CD14-positive monocyte (primary cell): ENCODE results near the gene PSPN. TPM values are rescaled to one million over a fixed set of nuclear protein-coding genes. Genes with fewer than 3 reads are reported as not detected.

Source experiments
- DNase-seq, 3 donors: peaks; one replicate each; pipeline ENCODE4 v3.0.0-alpha.2; 2011 to 2022
- H2AFZ ChIP-seq: 2 replicates; pipeline ENCODE4 v1.6.0; 2012; ENCODE audit warnings: mild to moderate bottlenecking, low read depth, low read length, inconsistent platforms; ENCODE audit not compliant: insufficient read depth, poor library complexity, severe bottlenecking
- H3K27ac ChIP-seq, 2 donors: 1 replicate in 1 of 2; 2 replicates in 1 of 2; pipeline ENCODE4 v1.5.1; 2012 to 2013; ENCODE audit warnings: low read length in 2 of 2, control low read depth in 1 of 2, inconsistent platforms in 1 of 2, low read depth in 1 of 2, mild to moderate bottlenecking in 1 of 2
- H3K27me3 ChIP-seq, 2 donors: one replicate each; pipeline versions ENCODE4 v1.6.0 to v1.6.1; 2011 to 2013; ENCODE audit warnings: low read length in 2 of 2; ENCODE audit not compliant: control insufficient read depth in 2 of 2, insufficient read depth in 2 of 2
- H3K36me3 ChIP-seq, 2 donors: replicated peaks in 1 of 2; 1 replicate in 1 of 2; 2 replicates in 1 of 2; pipeline versions ENCODE4 v1.5.1 to v1.6.1; 2012 to 2013; ENCODE audit warnings: low read length in 2 of 2, control low read depth in 1 of 2, inconsistent platforms in 1 of 2, mild to moderate bottlenecking in 1 of 2; ENCODE audit not compliant: insufficient read depth in 2 of 2, control insufficient read depth in 1 of 2
- H3K4me1 ChIP-seq, 2 donors: 1 replicate in 1 of 2; 2 replicates in 1 of 2; pipeline versions ENCODE4 v1.5.1 to v1.6.1; 2012 to 2013; ENCODE audit warnings: low read length in 2 of 2, control low read depth in 1 of 2, inconsistent platforms in 1 of 2, mild to moderate bottlenecking in 1 of 2, moderate library complexity in 1 of 2; ENCODE audit not compliant: insufficient read depth in 2 of 2, control insufficient read depth in 1 of 2
- H3K4me2 ChIP-seq: replicated peaks from 2 replicates; pipeline ENCODE3; 2012; ENCODE audit warnings: low read length, moderate library complexity, mild to moderate bottlenecking; ENCODE audit not compliant: poor library complexity, severe bottlenecking; ENCODE audit errors: extremely low read depth
- H3K4me3 ChIP-seq, 3 experiments: fragments of 200-600 bp in 1 of 3; sonication (generic) in 1 of 3; replicated peaks in 1 of 3; 1 replicate in 2 of 3; 2 replicates in 1 of 3; pipeline ENCODE4 v1.5.1; 2011 to 2013; ENCODE audit warnings: low read length in 3 of 3, mild to moderate bottlenecking in 3 of 3, control low read depth in 2 of 3, low read depth in 2 of 3, inconsistent platforms in 1 of 3, moderate library complexity in 1 of 3
- H3K79me2 ChIP-seq: 2 replicates; pipeline ENCODE4 v1.6.0; 2012; ENCODE audit warnings: mild to moderate bottlenecking, control low read depth, inconsistent platforms, low read length, moderate library complexity; ENCODE audit not compliant: insufficient read depth
- H3K9ac ChIP-seq: 2 replicates; pipeline ENCODE4 v1.6.0; 2017; ENCODE audit warnings: low read length, mild to moderate bottlenecking; ENCODE audit not compliant: insufficient read depth, poor library complexity, severe bottlenecking
- H3K9me3 ChIP-seq, 2 donors: replicated peaks in 1 of 2; 1 replicate in 1 of 2; 2 replicates in 1 of 2; pipeline versions ENCODE4 v1.5.1 to v1.6.1; 2012 to 2013; ENCODE audit warnings: low read length in 2 of 2, control low read depth in 1 of 2; ENCODE audit not compliant: control insufficient read depth in 1 of 2, insufficient read depth in 1 of 2
- H4K20me1 ChIP-seq: 2 replicates; pipeline ENCODE4 v1.6.0; 2012; ENCODE audit warnings: mild to moderate bottlenecking, low read length, control low read depth, moderate library complexity; ENCODE audit not compliant: insufficient read depth
- H3K27ac Mint-ChIP-seq, 7 donors: one replicate each; pipeline ENCODE4 v1.8.0; 2020; ENCODE audit warnings: mild to moderate bottlenecking in 7 of 7, mixed read lengths in 7 of 7, moderate library complexity in 6 of 7, inconsistent platforms in 2 of 7
- H3K27me3 Mint-ChIP-seq, 3 donors: one replicate each; pipeline ENCODE4 v1.8.0; 2021 to 2022; ENCODE audit warnings: low read depth in 3 of 3, mild to moderate bottlenecking in 3 of 3, mixed read lengths in 3 of 3, moderate library complexity in 3 of 3, inconsistent platforms in 1 of 3
- H3K36me3 Mint-ChIP-seq, 2 donors: one replicate each; pipeline ENCODE4 v1.8.0; 2020; ENCODE audit warnings: mixed read lengths in 2 of 2, inconsistent platforms in 1 of 2, mild to moderate bottlenecking in 1 of 2
- H3K4me1 Mint-ChIP-seq: one replicate; pipeline ENCODE4 v1.8.0; 2020; ENCODE audit warnings: mild to moderate bottlenecking, mixed read lengths
- H3K4me3 Mint-ChIP-seq, 2 donors: one replicate each; pipeline ENCODE4 v1.8.0; 2020; ENCODE audit warnings: mild to moderate bottlenecking in 2 of 2, mixed read lengths in 2 of 2, moderate library complexity in 1 of 2
- H3K9me3 Mint-ChIP-seq, 7 donors: one replicate each; pipeline ENCODE4 v1.8.0; 2020 to 2022; ENCODE audit warnings: mixed read lengths in 7 of 7, mild to moderate bottlenecking in 6 of 7, moderate library complexity in 6 of 7, inconsistent platforms in 2 of 7
- CTCF ChIP-seq: fragments of 200-600 bp; IDR thresholded peaks from one replicate; pipeline ENCODE4 v1.8.0; 2022; ENCODE audit warnings: antibody characterized with exemption, mild to moderate bottlenecking
- WGBS: methylation state at CpG from one replicate; pipeline ENCODE4 v1.1.5; 2013; ENCODE audit warnings: missing lambda C conversion rate; ENCODE audit not compliant: insufficient coverage; 5-methylcytosine and 5-hydroxymethylcytosine counted together
- intact Hi-C, 2 donors: fragments of 100-400 bp; cut with micrococcal nuclease; formaldehyde crosslinking; loops; one replicate each; pipeline versions ENCODE4 v1.15.0 to v1.15.1; 2023
- polyA plus RNA-seq, 3 donors: library from polyadenylated mRNA; depleted of rRNA in 1 of 3; unstranded in 2 of 3; stranded (reverse) in 1 of 3; fragments of 300-500 nt in 2 of 3; fragments of >200 nt in 1 of 3; fragmentation: Illumina TruSeq in 2 of 3; gene quantifications; 1 replicate in 2 of 3; 2 replicates in 1 of 3; pipeline ENCODE4 v1.2.3, GENCODE V29; 2012 to 2021

The PSPN gene
- polyA plus RNA-seq, 3 donors: 0.10 to 0.19 (median 0.13) TPM

GRCh38 chr19:6373096-6373812 lies 2.5 kb downstream of the PSPN start:
- H3K4me1 ChIP-seq: peaks cover 11 to 14% of the 10 kb centered on the region in 2 donors
- H3K9me3 ChIP-seq: no peaks in the 10 kb centered on the region
- H3K27ac ChIP-seq: peak overlapping the region; percentile 86 to 87
- intact Hi-C loops: loop anchor here (2.0 to 10.0 kb wide), 4 partner anchors 20 to 688 kb away; partner anchors contain the start of genes GTF2F1 (in 1 of the 2), HSD11B1L (in 1 of the 2), KHSRP (in 1 of the 2) and MICOS13 (in 1 of the 2)
- H3K27me3 ChIP-seq: no peaks in the 10 kb centered on the region
- Mint-ChIP-seq H3K27me3 (peaks cover 0 to 3% (median 2%) of the 10 kb centered on the region in 3 donors), H3K4me3 (peak overlapping the region; percentile 86 to 90), H3K27ac (peak overlapping the region; percentile 90 to 98 (median 95)), H3K4me1 (peaks cover 12% of the 10 kb centered on the region), H3K36me3 (peaks cover 15 to 31% of the 10 kb centered on the region in 2 donors), H3K9me3 (no peaks in the 10 kb centered on the region)
- H3K79me2 ChIP-seq: no peaks in the 10 kb centered on the region
- DNase-seq: peak; percentile 97 to 99 (median 98)
- H3K9ac ChIP-seq: peak overlapping the region; percentile 87
- H3K4me2 ChIP-seq: peak overlapping the region; percentile 95
- no peaks in the 10 kb centered on the region for H4K20me1 ChIP-seq
- peaks cover 11 to 20% of the 10 kb centered on the region in 2 donors for H3K36me3 ChIP-seq
- under 1% methylated on average over 53 of the region's 53 CpGs for WGBS
- no peak for TF ChIP-seq CTCF
- H3K4me3 ChIP-seq: peak overlapping the region; percentile 54 to 98 (median 89)
- peak overlapping the region; percentile 87 for H2AFZ ChIP-seq

- Histone ChIP-seq H3K27me3 (no peaks in the 10 kb centered on the region), H3K9me3 (no peaks in the 10 kb centered on the region), H3K27ac (peak within 1 kb of the TSS; percentile 86 to 87), H3K4me3 (peak within 1 kb of the TSS; percentile 54 to 98 (median 89)), H3K36me3 (peaks cover 17 to 22% of the 10 kb centered on the region in 2 donors), H3K4me2 (peak within 1 kb of the TSS; percentile 95), H2AFZ (peak within 1 kb of the TSS; percentile 87), H3K79me2 (no peaks in the 10 kb centered on the region), H3K4me1 (peaks cover 11 to 14% of the 10 kb centered on the region in 2 donors), H4K20me1 (no peaks in the 10 kb centered on the region), H3K9ac (peak within 1 kb of the TSS; percentile 87)
- under 1% methylated on average over 46 of the region's 47 CpGs for WGBS
- intact Hi-C loops: loop anchor here (2.0 to 10.0 kb wide), 4 partner anchors 20 to 688 kb away; partner anchors contain the start of genes GTF2F1 (in 1 of the 2), HSD11B1L (in 1 of the 2), KHSRP (in 1 of the 2) and MICOS13 (in 1 of the 2)
- no peak for TF ChIP-seq CTCF
- peaks cover 18 to 34% of the 10 kb centered on the region in 2 donors for H3K36me3 Mint-ChIP-seq
- H3K27me3 Mint-ChIP-seq: peaks cover 0 to 3% (median 2%) of the 10 kb centered on the region in 3 donors
- H3K27ac Mint-ChIP-seq: peak within 1 kb of the TSS; percentile 90 to 98 (median 95)
- peak; percentile 99 to 100 (median 99) for DNase-seq
- peaks cover 12% of the 10 kb centered on the region for H3K4me1 Mint-ChIP-seq
- H3K4me3 Mint-ChIP-seq: peak within 1 kb of the TSS; percentile 86 to 91
- no peaks in the 10 kb centered on the region for H3K9me3 Mint-ChIP-seq
These were observed 3.1 kb downstream of the PSPN start, which contains the start of gene ALKBH7 for GRCh38 chr19:6372594-6373095. TSS of gene ALKBH7 (plus strand) at chr19:6372794. CDS start at chr19:6372821, 27 bp downstream.
